Measurements from ENCODE around the gene MYBPC1. TPM values are rescaled to one million over a fixed set of nuclear protein-coding genes. Genes with fewer than 3 reads are reported as not detected.

The MYBPC1 gene
- total and polyA plus RNA-seq, 2 of the 13 experiments (the other 11 are each of a cell fraction or from before 2014, with no cell fraction given) = 0.31 to 0.53 TPM

GRCh38 chr12:101696251-101697196, 101.8 kb downstream of the MYBPC1 start (continued):
- TF ChIP-seq CENPT (CRISPR knock-in tag; IDR thresholded peaks at IDR 0.05; ENCODE audit: low read depth) = no peak
- no peak for TF ChIP-seq RAD51 (IDR thresholded peaks at IDR 0.05; ENCODE audit: borderline replicate concordance)
- no peak for TF ChIP-seq EZH2 (conservative IDR thresholded peaks at IDR 0.05; ENCODE audit: low read depth, low read length)
- TF ChIP-seq HIC2 (CRISPR knock-in tag; IDR thresholded peaks at IDR 0.05; ENCODE audit: low read depth) = no peak
- no peak; the same call in 1 of the 2 replicates for TF ChIP-seq RCOR2 (CRISPR knock-in tag; IDR thresholded peaks at IDR 0.05)
- TF ChIP-seq MZF1 (CRISPR knock-in tag; IDR thresholded peaks at IDR 0.05; ENCODE audit: borderline replicate concordance) = no peak
- TF ChIP-seq ZKSCAN1 (IDR thresholded peaks at IDR 0.05; ENCODE audit: low read length) = no peak
- no peak for TF ChIP-seq ZNF274 (CRISPR knock-in tag; IDR thresholded peaks at IDR 0.05)
- peak; percentile 43; the same call in 1 of the 2 replicates for TF ChIP-seq NR2C2 (CRISPR knock-in tag; IDR thresholded peaks at IDR 0.05; ENCODE audit: borderline replicate concordance)
- TF ChIP-seq RFXAP (CRISPR knock-in tag; IDR thresholded peaks at IDR 0.05; ENCODE audit: borderline replicate concordance) = no peak
- no peak for TF ChIP-seq HES4 (CRISPR knock-in tag; IDR thresholded peaks at IDR 0.05; ENCODE audit: borderline replicate concordance)
- TF ChIP-seq GTF3A (CRISPR knock-in tag; conservative IDR thresholded peaks at IDR 0.05) = no peak
- TF ChIP-seq ZBTB42 (CRISPR knock-in tag; IDR thresholded peaks at IDR 0.05) = no peak
- TF ChIP-seq, protein P1, sequence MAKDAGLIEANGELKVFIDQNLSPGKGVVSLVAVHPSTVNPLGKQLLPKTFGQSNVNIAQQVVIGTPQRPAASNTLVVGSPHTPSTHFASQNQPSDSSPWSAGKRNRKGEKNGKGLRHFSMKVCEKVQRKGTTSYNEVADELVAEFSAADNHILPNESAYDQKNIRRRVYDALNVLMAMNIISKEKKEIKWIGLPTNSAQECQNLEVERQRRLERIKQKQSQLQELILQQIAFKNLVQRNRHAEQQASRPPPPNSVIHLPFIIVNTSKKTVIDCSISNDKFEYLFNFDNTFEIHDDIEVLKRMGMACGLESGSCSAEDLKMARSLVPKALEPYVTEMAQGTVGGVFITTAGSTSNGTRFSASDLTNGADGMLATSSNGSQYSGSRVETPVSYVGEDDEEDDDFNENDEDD (CRISPR knock-in tag; IDR thresholded peaks at IDR 0.05; ENCODE audit: borderline replicate concordance) = no peak
- TF ChIP-seq, protein P2, sequence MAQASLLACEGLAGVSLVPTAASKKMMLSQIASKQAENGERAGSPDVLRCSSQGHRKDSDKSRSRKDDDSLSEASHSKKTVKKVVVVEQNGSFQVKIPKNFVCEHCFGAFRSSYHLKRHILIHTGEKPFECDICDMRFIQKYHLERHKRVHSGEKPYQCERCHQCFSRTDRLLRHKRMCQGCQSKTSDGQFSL (CRISPR knock-in tag; IDR thresholded peaks at IDR 0.05) = no peak
- TF ChIP-seq ZNF773 (CRISPR knock-in tag; IDR thresholded peaks at IDR 0.05; ENCODE audit: borderline replicate concordance) = no peak
- TF ChIP-seq, protein P3, sequence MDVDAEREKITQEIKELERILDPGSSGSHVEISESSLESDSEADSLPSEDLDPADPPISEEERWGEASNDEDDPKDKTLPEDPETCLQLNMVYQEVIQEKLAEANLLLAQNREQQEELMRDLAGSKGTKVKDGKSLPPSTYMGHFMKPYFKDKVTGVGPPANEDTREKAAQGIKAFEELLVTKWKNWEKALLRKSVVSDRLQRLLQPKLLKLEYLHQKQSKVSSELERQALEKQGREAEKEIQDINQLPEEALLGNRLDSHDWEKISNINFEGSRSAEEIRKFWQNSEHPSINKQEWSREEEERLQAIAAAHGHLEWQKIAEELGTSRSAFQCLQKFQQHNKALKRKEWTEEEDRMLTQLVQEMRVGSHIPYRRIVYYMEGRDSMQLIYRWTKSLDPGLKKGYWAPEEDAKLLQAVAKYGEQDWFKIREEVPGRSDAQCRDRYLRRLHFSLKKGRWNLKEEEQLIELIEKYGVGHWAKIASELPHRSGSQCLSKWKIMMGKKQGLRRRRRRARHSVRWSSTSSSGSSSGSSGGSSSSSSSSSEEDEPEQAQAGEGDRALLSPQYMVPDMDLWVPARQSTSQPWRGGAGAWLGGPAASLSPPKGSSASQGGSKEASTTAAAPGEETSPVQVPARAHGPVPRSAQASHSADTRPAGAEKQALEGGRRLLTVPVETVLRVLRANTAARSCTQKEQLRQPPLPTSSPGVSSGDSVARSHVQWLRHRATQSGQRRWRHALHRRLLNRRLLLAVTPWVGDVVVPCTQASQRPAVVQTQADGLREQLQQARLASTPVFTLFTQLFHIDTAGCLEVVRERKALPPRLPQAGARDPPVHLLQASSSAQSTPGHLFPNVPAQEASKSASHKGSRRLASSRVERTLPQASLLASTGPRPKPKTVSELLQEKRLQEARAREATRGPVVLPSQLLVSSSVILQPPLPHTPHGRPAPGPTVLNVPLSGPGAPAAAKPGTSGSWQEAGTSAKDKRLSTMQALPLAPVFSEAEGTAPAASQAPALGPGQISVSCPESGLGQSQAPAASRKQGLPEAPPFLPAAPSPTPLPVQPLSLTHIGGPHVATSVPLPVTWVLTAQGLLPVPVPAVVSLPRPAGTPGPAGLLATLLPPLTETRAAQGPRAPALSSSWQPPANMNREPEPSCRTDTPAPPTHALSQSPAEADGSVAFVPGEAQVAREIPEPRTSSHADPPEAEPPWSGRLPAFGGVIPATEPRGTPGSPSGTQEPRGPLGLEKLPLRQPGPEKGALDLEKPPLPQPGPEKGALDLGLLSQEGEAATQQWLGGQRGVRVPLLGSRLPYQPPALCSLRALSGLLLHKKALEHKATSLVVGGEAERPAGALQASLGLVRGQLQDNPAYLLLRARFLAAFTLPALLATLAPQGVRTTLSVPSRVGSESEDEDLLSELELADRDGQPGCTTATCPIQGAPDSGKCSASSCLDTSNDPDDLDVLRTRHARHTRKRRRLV (CRISPR knock-in tag; IDR thresholded peaks at IDR 0.05) = no peak
- TF ChIP-seq ZNF558 (CRISPR knock-in tag; IDR thresholded peaks at IDR 0.05; ENCODE audit: borderline replicate concordance) = 0 out of 2 replicates have a peak, but pooled peaks have one; percentile 45
- TF ChIP-seq, protein P4, sequence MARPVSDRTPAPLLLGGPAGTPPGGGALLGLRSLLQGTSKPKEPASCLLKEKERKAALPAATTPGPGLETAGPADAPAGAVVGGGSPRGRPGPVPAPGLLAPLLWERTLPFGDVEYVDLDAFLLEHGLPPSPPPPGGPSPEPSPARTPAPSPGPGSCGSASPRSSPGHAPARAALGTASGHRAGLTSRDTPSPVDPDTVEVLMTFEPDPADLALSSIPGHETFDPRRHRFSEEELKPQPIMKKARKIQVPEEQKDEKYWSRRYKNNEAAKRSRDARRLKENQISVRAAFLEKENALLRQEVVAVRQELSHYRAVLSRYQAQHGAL (CRISPR knock-in tag; IDR thresholded peaks at IDR 0.05; ENCODE audit: not compliant biosample characterization) = no peak
- TF ChIP-seq ZBTB7B (CRISPR knock-in tag; IDR thresholded peaks at IDR 0.05) = peak; percentile 50
